HepG2 (cell line): ENCODE measurements around the gene MRGPRF. TPM values are rescaled to one million over a fixed set of nuclear protein-coding genes. Genes with fewer than 3 reads are reported as not detected.
A peak's percentile ranks its signal among the peaks of the same experiment; 100 is the strongest.

Source experiments
- ATAC-seq: fragments of 200-7000 bp; cut with Tn5 transposase; 3 replicates; pipeline ENCODE4 v1.9.1; 2020; ENCODE audit warnings: mild to moderate bottlenecking, moderate library complexity
- BruUV-seq: library from RNA; stranded (reverse); fragments of 400-500 nt; replicated peaks from 2 replicates; lab custom pipeline; 2021; lab: Mats Ljungman, UMichigan
- CTCF ChIA-PET: fragments of 300-600 bp; formaldehyde crosslinking; extraction: SDS; loops from one replicate; lab custom pipeline; 2021; ENCODE audit warnings: low total read pairs, inconsistent platforms, low intra/inter-chr PET ratio; lab: Yijun Ruan, JAX
- POLR2A ChIA-PET: fragments of 350-600 bp; sonication (Branson Sonifier 250); formaldehyde crosslinking; loops from one replicate; lab custom pipeline; 2020; ENCODE audit warnings: antibody characterized with exemption, inconsistent platforms; lab: Yijun Ruan, JAX
- DNase-seq: peaks from one replicate; pipeline ENCODE4 v3.0.0-alpha.2; 2015; ENCODE audit warnings: low spot score
- FAIRE-seq: peaks from 3 replicates; lab custom pipeline; 2011; peaks lifted over from hg19 to GRCh38; lab: Jason Lieb, UNC
- H2AFZ ChIP-seq: one replicate; pipeline ENCODE4 v1.6.1; 2011; ENCODE audit warnings: low read length, inconsistent platforms
- H3K27ac ChIP-seq: fragments of 300-600 bp; 3 replicates; pipeline ENCODE4 v1.8.0; 2011; ENCODE audit warnings: mixed run types, mild to moderate bottlenecking, mixed read lengths, low read length, inconsistent platforms; ENCODE audit not compliant: insufficient read depth; ENCODE audit errors: extremely low read length
- H3K27me3 ChIP-seq, 2 experiments: fragments of 200-600 bp in 1 of 2; 2 replicates in 1 of 2; 3 replicates in 1 of 2; pipeline versions ENCODE4 v1.6.0 to v1.8.0; 2011; ENCODE audit warnings: low read length in 2 of 2, mild to moderate bottlenecking in 2 of 2, moderate library complexity in 2 of 2, inconsistent platforms in 1 of 2; ENCODE audit not compliant: insufficient read depth in 2 of 2, control insufficient read depth in 1 of 2
- H3K36me3 ChIP-seq, 2 experiments: fragments of 200-600 bp in 1 of 2; replicated peaks in 1 of 2; 2 replicates in 1 of 2; 3 replicates in 1 of 2; pipeline versions ENCODE4 v1.5.1 to v1.8.0; 2011; ENCODE audit warnings: low read length in 2 of 2, inconsistent platforms in 1 of 2; ENCODE audit not compliant: insufficient read depth in 2 of 2, control insufficient read depth in 1 of 2
- H3K4me1 ChIP-seq: 2 replicates; pipeline ENCODE4 v1.5.1; 2012; ENCODE audit warnings: low read length, inconsistent platforms; ENCODE audit not compliant: insufficient read depth
- H3K4me2 ChIP-seq: 2 replicates; pipeline ENCODE4 v1.6.0; 2011; ENCODE audit warnings: low read depth, low read length, inconsistent platforms
- H3K4me3 ChIP-seq, 3 experiments: fragments of 200-600 bp in 1 of 3; sonication (generic), shearing (Covaris generic) in 1 of 3; replicated peaks in 1 of 3; 2 replicates each; pipeline ENCODE4 v1.5.1; 2011 to 2016; ENCODE audit warnings: low read length in 3 of 3, inconsistent platforms in 2 of 3, low read depth in 2 of 3, mild to moderate bottlenecking in 2 of 3, control low read depth in 1 of 3, mixed read lengths in 1 of 3; ENCODE audit not compliant: insufficient read depth in 1 of 3
- H3K79me2 ChIP-seq: one replicate; pipeline ENCODE4 v1.6.1; 2011; ENCODE audit warnings: low read length, inconsistent platforms; ENCODE audit not compliant: insufficient read depth
- H3K9ac ChIP-seq: 2 replicates; pipeline ENCODE4 v1.6.0; 2011; ENCODE audit warnings: mild to moderate bottlenecking, low read depth, low read length, inconsistent platforms; ENCODE audit not compliant: insufficient read depth
- H3K9me3 ChIP-seq: 2 replicates; pipeline ENCODE4 v1.5.1; 2012; ENCODE audit warnings: mild to moderate bottlenecking, low read length
- H4K20me1 ChIP-seq: 2 replicates; pipeline ENCODE4 v1.6.0; 2011; ENCODE audit warnings: inconsistent platforms, mild to moderate bottlenecking, low read length, moderate library complexity; ENCODE audit not compliant: insufficient read depth
- ARID4A ChIP-seq: sonication (generic); formaldehyde crosslinking; IDR thresholded peaks from 2 replicates; pipeline ENCODE4 v1.5.0; 2020; ENCODE audit warnings: mild to moderate bottlenecking, missing genetic modification reagents, borderline replicate concordance
- ETS1 ChIP-seq: sonication (generic); formaldehyde crosslinking; IDR thresholded peaks from 2 replicates; pipeline ENCODE4 v1.4.0; 2020; ENCODE audit warnings: missing genetic modification reagents
- MNT ChIP-seq: fragments of 450-650 bp; IDR thresholded peaks from 2 replicates; pipeline ENCODE4 v1.6.1; 2016
- REL ChIP-seq: sonication (generic); formaldehyde crosslinking; conservative IDR thresholded peaks from 2 replicates; pipeline ENCODE4 v1.8.0; 2022; ENCODE audit warnings: mild to moderate bottlenecking, missing genetic modification reagents, moderate library complexity
- RNF219 ChIP-seq: sonication (generic); formaldehyde crosslinking; IDR thresholded peaks from 2 replicates; pipeline ENCODE4 v1.5.0; 2020; ENCODE audit warnings: mild to moderate bottlenecking, missing genetic modification reagents
- ZC3H4 ChIP-seq: sonication (generic); formaldehyde crosslinking; IDR thresholded peaks from 2 replicates; pipeline ENCODE4 v1.4.0; 2020; ENCODE audit warnings: missing genetic modification reagents, borderline replicate concordance
- ZNF780A ChIP-seq: sonication (generic); formaldehyde crosslinking; IDR thresholded peaks from 2 replicates; pipeline ENCODE4 v1.8.0; 2022; ENCODE audit warnings: mild to moderate bottlenecking, missing genetic modification reagents, moderate library complexity
- WGBS: methylation state at CpG from one replicate; pipeline ENCODE4 v1.1.6; 2017; ENCODE audit warnings: low lambda C conversion rate; 5-methylcytosine and 5-hydroxymethylcytosine counted together
- in situ Hi-C: cut with HindIII; loops from 2 replicates; pipeline ENCODE4 v1.10.0; 2017; ENCODE audit warnings: low pct_unique_long_range_greater_than_20kb; ENCODE audit not compliant: extremely low pct_ligation_motif_present
- intact Hi-C: fragments of 100-400 bp; cut with micrococcal nuclease; formaldehyde crosslinking; loops from one replicate; pipeline ENCODE4 v1.10.0; 2022; ENCODE audit not compliant: unreplicated experiment
- polyA plus RNA-seq, 8 experiments: library from polyadenylated mRNA; depleted of rRNA in 3 of 8; stranded (reverse) in 7 of 8; unstranded in 1 of 8; fragments of >200 nt; fragmentation: Illumina TruSeq in 4 of 8; extraction: Trizol in 4 of 8; gene quantifications; 2 replicates each; pipeline versions ENCODE4 v1.2.1 to v1.2.3, GENCODE V29; 2011 to 2016; ENCODE audit warnings: low read depth in 4 of 8, missing spikeins in 1 of 8, mixed read lengths in 1 of 8; ENCODE audit not compliant: insufficient read depth in 1 of 8
- total RNA-seq, 5 experiments: library from RNA; depleted of rRNA; stranded (reverse); fragments of >200 nt; fragmentation: Illumina TruSeq; extraction: Trizol; gene quantifications; 2 replicates each; pipeline ENCODE4 v1.2.3, GENCODE V29; 2016; ENCODE audit warnings: low read depth in 1 of 5

Gene MRGPRF
- total and polyA plus RNA-seq, 2 of the 13 experiments (the other 11 are each of a cell fraction or from before 2014, with no cell fraction given), result not detected

DNA sequence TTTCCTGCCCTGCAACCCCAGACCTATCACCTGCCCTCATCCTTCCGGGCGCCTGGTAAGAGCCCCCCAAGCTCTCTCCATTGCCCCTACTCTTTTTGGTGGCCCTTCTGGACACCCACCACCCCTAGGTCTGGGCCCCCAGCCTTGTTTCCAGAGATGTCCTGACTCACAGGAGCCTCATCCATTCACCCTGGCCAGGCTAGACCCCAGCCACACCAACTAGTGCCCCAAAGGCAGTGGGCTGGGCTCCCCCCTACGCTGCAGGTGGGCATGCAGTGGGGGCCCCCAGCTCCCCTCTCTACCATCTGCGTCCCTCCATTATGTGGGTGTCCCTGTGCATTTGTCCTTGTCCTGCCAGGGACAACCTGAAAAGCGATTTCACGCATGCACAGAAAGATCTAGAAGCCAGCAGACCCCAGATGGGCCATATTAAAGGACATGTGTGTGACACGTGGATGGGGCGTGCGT is 1.4 kb downstream of the MRGPRF start:
- peaks cover 52% of the 10 kb centered on the region for H3K4me1 ChIP-seq
- FAIRE-seq (no peak), ATAC-seq (no peak), DNase-seq (no peak)
- no peak overlapping the region for H3K4me2 ChIP-seq
- intact Hi-C loops (no loop called here), in situ Hi-C loops (no loop called here)
- ChIA-PET CTCF (no interaction called here), POLR2A (no interaction called here)
- H3K4me3 ChIP-seq, result no peak overlapping the region
- H3K79me2 ChIP-seq, result no peaks in the 10 kb centered on the region
- H3K36me3 ChIP-seq, result no peaks in the 10 kb centered on the region
- H2AFZ ChIP-seq, result no peak overlapping the region
- H3K27ac ChIP-seq, result no peak overlapping the region
- 58% methylated on average over 7 of the region's 9 CpGs for WGBS
- H3K9me3 ChIP-seq, result no peaks in the 10 kb centered on the region
- TF ChIP-seq MNT (peak; percentile 79), REL (CRISPR knock-in tag) (no peak)
- peaks cover 20 to 46% of the 10 kb centered on the region in 2 experiments for H3K27me3 ChIP-seq
- H4K20me1 ChIP-seq, result no peaks in the 10 kb centered on the region
- no TSS peak for BruUV-seq
- no peak overlapping the region for H3K9ac ChIP-seq

DNA sequence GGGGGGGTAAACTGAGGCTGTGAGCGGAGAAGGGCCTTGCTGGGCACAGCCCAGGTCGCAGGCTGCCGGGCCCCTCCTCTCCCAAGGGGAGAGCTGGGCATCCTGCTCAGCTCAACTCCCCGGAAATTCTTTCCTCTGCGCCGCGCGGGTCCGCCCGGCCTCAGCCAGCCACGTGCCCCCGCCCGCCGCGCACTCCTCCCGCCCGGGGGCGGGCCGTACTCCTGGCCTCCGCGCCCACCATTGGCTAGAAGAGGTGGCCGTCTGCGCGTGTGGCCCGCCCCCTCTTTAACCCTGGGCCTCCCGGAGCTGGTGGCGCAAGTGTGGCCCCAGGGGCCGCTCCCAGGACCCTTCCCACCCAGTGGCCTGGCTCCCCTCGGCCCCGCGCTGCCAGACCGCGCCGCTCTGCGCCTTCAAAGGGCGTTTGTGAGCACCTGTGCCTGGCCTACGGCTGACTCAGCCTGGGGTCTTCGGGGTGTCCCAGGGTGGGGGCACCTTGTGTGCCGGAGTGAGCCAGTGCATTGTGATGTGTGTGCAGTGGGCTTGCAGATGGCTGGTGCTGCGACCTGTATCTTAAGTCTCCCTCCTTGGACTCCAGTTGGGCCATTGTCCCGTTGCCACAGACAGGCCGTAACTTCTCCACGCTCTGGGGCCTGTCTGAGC is 2.0 kb downstream of the MRGPRF start:
- Histone ChIP-seq H3K27me3 (peaks cover 20 to 46% of the 10 kb centered on the region in 2 experiments), H3K4me2 (no peak overlapping the region), H3K27ac (no peak overlapping the region), H3K79me2 (no peaks in the 10 kb centered on the region), H3K4me3 (no peak overlapping the region), H2AFZ (no peak overlapping the region), H4K20me1 (no peaks in the 10 kb centered on the region), H3K9ac (no peak overlapping the region), H3K4me1 (peaks cover 55% of the 10 kb centered on the region), H3K36me3 (no peaks in the 10 kb centered on the region), H3K9me3 (no peaks in the 10 kb centered on the region)
- ChIA-PET POLR2A (no interaction called here), CTCF (no interaction called here)
- intact Hi-C loops (no loop called here), in situ Hi-C loops (no loop called here)
- FAIRE-seq (no peak), DNase-seq (no peak), ATAC-seq (no peak)
- 74% methylated on average over 34 of the region's 43 CpGs for WGBS
- no TSS peak for BruUV-seq
- TF ChIP-seq ARID4A (CRISPR knock-in tag), result no peak
- no peak for TF ChIP-seq ZNF780A (CRISPR knock-in tag)
- TF ChIP-seq ETS1 (CRISPR knock-in tag), result no peak
- no peak for TF ChIP-seq RNF219 (CRISPR knock-in tag)
- TF ChIP-seq ZC3H4 (CRISPR knock-in tag), result no peak
